ENCODE measurements around the gene PTPRD. TPM values are rescaled to one million over a fixed set of nuclear protein-coding genes. Genes with fewer than 3 reads are reported as not detected.

The PTPRD gene
- total and polyA plus RNA-seq, 2 donors = 2.2 to 13.5 TPM

DNA sequence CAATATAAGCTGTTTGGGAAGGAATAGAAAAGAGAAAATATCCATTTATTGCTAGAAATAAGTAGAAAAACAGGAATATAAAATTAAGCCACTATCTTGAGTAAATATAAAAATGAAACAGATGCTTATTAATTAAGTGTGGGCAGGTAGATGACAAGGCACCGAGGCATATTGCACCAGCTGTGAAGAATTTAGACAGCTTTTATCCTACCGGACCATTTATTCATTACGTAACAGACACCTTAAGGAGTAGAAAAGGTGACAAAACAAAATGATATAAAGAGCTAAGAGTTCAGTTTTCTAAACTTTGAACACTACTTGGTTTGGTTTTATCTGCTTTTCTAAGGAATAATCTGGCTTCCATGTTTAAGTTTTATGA, 404.1 kb downstream of the PTPRD start:
- no peaks in the 10 kb centered on the region for H3K9me3 ChIP-seq (ENCODE audit: control insufficient read depth in 2 of 2, insufficient read depth in 1 of 2, low read length in 1 of 2)
- H3K27me3 ChIP-seq (ENCODE audit: control insufficient read depth in 2 of 2, insufficient read depth in 1 of 2, low read length in 1 of 2) = no peaks in the 10 kb centered on the region
- WGBS = 88% methylated on average over 3 of the region's 3 CpGs
- H3K4me1 ChIP-seq (ENCODE audit: control insufficient read depth in 2 of 2, insufficient read depth in 2 of 2, low read length in 2 of 2) = no peaks in the 10 kb centered on the region
- no peak overlapping the region for H3K27ac ChIP-seq (ENCODE audit: low read depth in 1 of 2, low read length in 1 of 2)
- no peaks in the 10 kb centered on the region for H3K36me3 ChIP-seq (ENCODE audit: control insufficient read depth in 2 of 2, insufficient read depth in 2 of 2, low read length in 1 of 2)
- no peak for DNase-seq (ENCODE audit: low read depth in 6 of 9, low spot score in 9 of 9)
- H3K4me3 ChIP-seq (ENCODE audit: low read length in 2 of 2) = no peak overlapping the region

- no peak overlapping the region for H3K4me3 ChIP-seq (ENCODE audit: low read length in 2 of 2)
- H3K27me3 ChIP-seq (ENCODE audit: control insufficient read depth in 2 of 2, insufficient read depth in 1 of 2, low read length in 1 of 2) = no peaks in the 10 kb centered on the region
- no peak for DNase-seq (ENCODE audit: low read depth in 6 of 9, low spot score in 9 of 9)
- no peaks in the 10 kb centered on the region for H3K36me3 ChIP-seq (ENCODE audit: control insufficient read depth in 2 of 2, insufficient read depth in 2 of 2, low read length in 1 of 2)
- no peaks in the 10 kb centered on the region for H3K9me3 ChIP-seq (ENCODE audit: control insufficient read depth in 2 of 2, insufficient read depth in 1 of 2, low read length in 1 of 2)
- H3K4me1 ChIP-seq (ENCODE audit: control insufficient read depth in 2 of 2, insufficient read depth in 2 of 2, low read length in 2 of 2) = no peaks in the 10 kb centered on the region
- 93% methylated on average over 1 of the region's 1 CpG for WGBS
- H3K27ac ChIP-seq (ENCODE audit: low read depth in 1 of 2, low read length in 1 of 2) = no peak overlapping the region
Observed at GRCh38 chr9:10204276-10204675, 408.5 kb downstream of the PTPRD start.

DNA sequence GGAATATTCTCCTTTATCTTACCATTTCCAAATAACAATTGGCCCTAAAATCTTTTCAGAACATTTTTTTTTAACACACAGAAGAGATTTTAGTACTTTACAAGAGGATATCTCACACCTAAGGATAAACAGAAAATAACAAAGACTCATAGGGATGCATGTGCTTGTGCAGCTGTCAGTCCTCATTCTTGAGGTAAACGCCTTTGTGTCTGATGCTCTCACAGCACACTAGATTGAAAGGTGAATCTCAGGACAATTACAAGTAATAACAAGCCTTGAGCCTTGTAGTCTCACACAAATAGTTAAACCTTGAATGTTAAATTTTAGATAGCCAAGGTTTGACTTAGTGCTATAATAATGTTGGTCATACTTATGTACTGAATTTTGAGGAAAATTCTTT, 439.2 kb downstream of the PTPRD start:
- 95% methylated on average over 1 of the region's 1 CpG for WGBS
- Histone ChIP-seq H3K9me3 (ENCODE audit: control insufficient read depth in 2 of 2, insufficient read depth in 1 of 2, low read length in 1 of 2) (no peaks in the 10 kb centered on the region), H3K27ac (ENCODE audit: low read depth in 1 of 2, low read length in 1 of 2) (no peak overlapping the region), H3K27me3 (ENCODE audit: control insufficient read depth in 2 of 2, insufficient read depth in 1 of 2, low read length in 1 of 2) (no peaks in the 10 kb centered on the region), H3K4me1 (ENCODE audit: control insufficient read depth in 2 of 2, insufficient read depth in 2 of 2, low read length in 2 of 2) (no peaks in the 10 kb centered on the region), H3K36me3 (ENCODE audit: control insufficient read depth in 2 of 2, insufficient read depth in 2 of 2, low read length in 1 of 2) (no peaks in the 10 kb centered on the region), H3K4me3 (ENCODE audit: low read length in 2 of 2) (no peak overlapping the region)
- DNase-seq (ENCODE audit: low read depth in 6 of 9, low spot score in 9 of 9) = no peak

DNA sequence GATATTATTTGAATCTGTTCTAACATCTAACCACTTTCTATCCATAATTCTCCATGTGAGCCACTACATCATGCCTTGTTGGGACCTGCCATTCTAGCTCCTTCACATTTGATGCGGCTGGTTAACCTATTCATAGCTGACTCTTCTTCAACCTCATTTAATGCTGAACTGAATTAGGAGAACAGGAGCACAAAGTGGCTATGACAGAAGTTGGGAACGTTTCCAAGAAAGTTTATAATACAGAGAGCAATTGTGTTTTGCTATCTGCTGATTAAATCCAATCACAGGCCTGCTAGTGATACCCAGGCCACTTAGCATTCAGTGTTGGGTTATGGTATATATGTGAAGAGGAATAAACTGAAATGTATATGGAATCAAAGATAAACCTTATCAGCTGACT, 440.3 kb downstream of the PTPRD start:
- WGBS = 82% methylated on average over 2 of the region's 2 CpGs
- Histone ChIP-seq H3K27me3 (ENCODE audit: control insufficient read depth in 2 of 2, insufficient read depth in 1 of 2, low read length in 1 of 2) (no peaks in the 10 kb centered on the region), H3K9me3 (ENCODE audit: control insufficient read depth in 2 of 2, insufficient read depth in 1 of 2, low read length in 1 of 2) (no peaks in the 10 kb centered on the region), H3K27ac (ENCODE audit: low read depth in 1 of 2, low read length in 1 of 2) (no peak overlapping the region), H3K36me3 (ENCODE audit: control insufficient read depth in 2 of 2, insufficient read depth in 2 of 2, low read length in 1 of 2) (no peaks in the 10 kb centered on the region), H3K4me3 (ENCODE audit: low read length in 2 of 2) (no peak overlapping the region), H3K4me1 (ENCODE audit: control insufficient read depth in 2 of 2, insufficient read depth in 2 of 2, low read length in 2 of 2) (no peaks in the 10 kb centered on the region)
- no peak for DNase-seq (ENCODE audit: low read depth in 6 of 9, low spot score in 9 of 9)

DNA sequence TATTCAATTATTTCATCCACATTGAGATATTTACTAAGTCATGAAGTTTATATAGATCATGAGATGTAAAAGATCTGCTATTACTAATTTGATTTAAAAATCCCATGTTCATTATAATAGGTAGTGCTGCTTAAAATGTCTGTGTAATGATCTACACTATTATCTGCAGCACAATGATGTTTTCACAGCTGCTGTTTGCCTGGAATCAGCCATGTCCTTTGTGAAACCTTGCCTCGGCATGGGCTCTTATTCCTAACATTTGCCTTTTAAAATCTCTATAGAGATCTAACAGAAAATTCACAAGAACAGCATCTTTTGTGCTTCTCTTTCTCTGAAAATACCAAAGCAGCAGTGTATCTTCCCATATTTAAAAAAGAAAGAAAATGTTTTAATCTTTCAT, 444.6 kb downstream of the PTPRD start:
- no peaks in the 10 kb centered on the region for H3K27me3 ChIP-seq (ENCODE audit: control insufficient read depth in 2 of 2, insufficient read depth in 1 of 2, low read length in 1 of 2)
- no peak overlapping the region for H3K4me3 ChIP-seq (ENCODE audit: low read length in 2 of 2)
- no peak overlapping the region for H3K27ac ChIP-seq (ENCODE audit: low read depth in 1 of 2, low read length in 1 of 2)
- DNase-seq (ENCODE audit: low read depth in 6 of 9, low spot score in 9 of 9) = no peak
- WGBS = 87% methylated on average over 1 of the region's 1 CpG
- H3K9me3 ChIP-seq (ENCODE audit: control insufficient read depth in 2 of 2, insufficient read depth in 1 of 2, low read length in 1 of 2) = no peaks in the 10 kb centered on the region
- H3K4me1 ChIP-seq (ENCODE audit: control insufficient read depth in 2 of 2, insufficient read depth in 2 of 2, low read length in 2 of 2) = no peaks in the 10 kb centered on the region
- no peaks in the 10 kb centered on the region for H3K36me3 ChIP-seq (ENCODE audit: control insufficient read depth in 2 of 2, insufficient read depth in 2 of 2, low read length in 1 of 2)

- no peak overlapping the region for H3K4me3 ChIP-seq (ENCODE audit: low read length in 2 of 2)
- no peaks in the 10 kb centered on the region for H3K9me3 ChIP-seq (ENCODE audit: control insufficient read depth in 2 of 2, insufficient read depth in 1 of 2, low read length in 1 of 2)
- no peaks in the 10 kb centered on the region for H3K4me1 ChIP-seq (ENCODE audit: control insufficient read depth in 2 of 2, insufficient read depth in 2 of 2, low read length in 2 of 2)
- H3K27me3 ChIP-seq (ENCODE audit: control insufficient read depth in 2 of 2, insufficient read depth in 1 of 2, low read length in 1 of 2) = no peaks in the 10 kb centered on the region
- no peak for DNase-seq (ENCODE audit: low read depth in 6 of 9, low spot score in 9 of 9)
- H3K36me3 ChIP-seq (ENCODE audit: control insufficient read depth in 2 of 2, insufficient read depth in 2 of 2, low read length in 1 of 2) = no peaks in the 10 kb centered on the region
- no peak overlapping the region for H3K27ac ChIP-seq (ENCODE audit: low read depth in 1 of 2, low read length in 1 of 2)
Observed at GRCh38 chr9:10148796-10149195, 464.0 kb downstream of the PTPRD start.

DNA sequence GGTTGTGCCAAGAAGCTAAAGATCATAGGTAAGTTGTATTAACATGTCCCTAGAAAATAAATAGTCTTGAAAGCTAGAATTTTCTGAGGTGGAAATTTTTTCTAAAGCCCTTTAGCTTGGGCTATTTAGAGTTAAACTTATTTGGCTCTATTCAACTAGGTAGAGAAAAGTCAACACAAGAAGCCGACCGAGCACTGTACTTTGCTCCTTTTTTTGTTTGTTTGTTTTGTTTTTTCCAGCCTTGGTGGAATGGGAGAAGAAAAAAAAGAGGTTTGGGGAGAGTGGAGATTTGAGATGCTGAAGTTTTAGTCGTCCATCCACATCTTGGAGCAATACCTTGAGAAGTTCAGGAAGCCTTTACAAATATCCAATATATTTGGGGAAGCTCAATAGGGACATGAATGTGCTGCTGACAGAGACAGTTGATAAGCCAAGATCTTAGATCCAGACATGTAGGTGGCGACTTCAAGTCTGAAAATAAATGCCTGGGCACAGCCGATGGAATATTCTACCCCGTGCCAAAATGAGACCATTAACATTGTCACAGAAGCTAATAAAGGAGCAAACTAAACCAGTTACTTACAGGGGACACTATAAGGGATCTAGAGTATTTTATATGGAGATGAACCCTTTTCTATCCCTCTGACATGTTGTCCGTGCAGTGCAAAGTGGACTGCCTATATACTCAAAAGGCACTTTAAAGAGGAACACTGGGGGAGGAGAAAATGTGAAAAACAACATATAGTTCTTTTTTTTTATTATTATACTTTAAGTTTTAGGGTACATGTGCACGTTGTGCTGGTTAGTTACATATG, 466.1 kb downstream of the PTPRD start:
- no peak overlapping the region for H3K27ac ChIP-seq (ENCODE audit: low read depth in 1 of 2, low read length in 1 of 2)
- DNase-seq (ENCODE audit: low read depth in 6 of 9, low spot score in 9 of 9) = no peak
- no peaks in the 10 kb centered on the region for H3K27me3 ChIP-seq (ENCODE audit: control insufficient read depth in 2 of 2, insufficient read depth in 1 of 2, low read length in 1 of 2)
- H3K4me1 ChIP-seq (ENCODE audit: control insufficient read depth in 2 of 2, insufficient read depth in 2 of 2, low read length in 2 of 2) = no peaks in the 10 kb centered on the region
- no peaks in the 10 kb centered on the region for H3K36me3 ChIP-seq (ENCODE audit: control insufficient read depth in 2 of 2, insufficient read depth in 2 of 2, low read length in 1 of 2)
- H3K9me3 ChIP-seq (ENCODE audit: control insufficient read depth in 2 of 2, insufficient read depth in 1 of 2, low read length in 1 of 2) = no peaks in the 10 kb centered on the region
- no peak overlapping the region for H3K4me3 ChIP-seq (ENCODE audit: low read length in 2 of 2)
- 91% methylated on average over 8 of the region's 8 CpGs for WGBS

- H3K27ac ChIP-seq (ENCODE audit: low read depth in 1 of 2, low read length in 1 of 2) = no peak overlapping the region
- 88% methylated on average over 3 of the region's 3 CpGs for WGBS
Observed at GRCh38 chr9:10144355-10144754, 468.4 kb downstream of the PTPRD start.

GRCh38 chr9:10135553-10135952, 477.2 kb downstream of the PTPRD start:
- H3K36me3 ChIP-seq (ENCODE audit: control insufficient read depth in 2 of 2, insufficient read depth in 2 of 2, low read length in 1 of 2) = no peaks in the 10 kb centered on the region
- H3K4me3 ChIP-seq (ENCODE audit: low read length in 2 of 2) = no peak overlapping the region
- no peak overlapping the region for H3K27ac ChIP-seq (ENCODE audit: low read depth in 1 of 2, low read length in 1 of 2)
- no peak for DNase-seq (ENCODE audit: low read depth in 6 of 9, low spot score in 9 of 9)
- H3K4me1 ChIP-seq (ENCODE audit: control insufficient read depth in 2 of 2, insufficient read depth in 2 of 2, low read length in 2 of 2) = no peaks in the 10 kb centered on the region
- H3K27me3 ChIP-seq (ENCODE audit: control insufficient read depth in 2 of 2, insufficient read depth in 1 of 2, low read length in 1 of 2) = no peaks in the 10 kb centered on the region
- H3K9me3 ChIP-seq (ENCODE audit: control insufficient read depth in 2 of 2, insufficient read depth in 1 of 2, low read length in 1 of 2) = no peaks in the 10 kb centered on the region

More at GRCh38 chr9:10144355-10144754, 468.4 kb downstream of the PTPRD start:
- Histone ChIP-seq H3K36me3 (ENCODE audit: control insufficient read depth in 2 of 2, insufficient read depth in 2 of 2, low read length in 1 of 2) (no peaks in the 10 kb centered on the region), H3K27me3 (ENCODE audit: control insufficient read depth in 2 of 2, insufficient read depth in 1 of 2, low read length in 1 of 2) (no peaks in the 10 kb centered on the region), H3K9me3 (ENCODE audit: control insufficient read depth in 2 of 2, insufficient read depth in 1 of 2, low read length in 1 of 2) (no peaks in the 10 kb centered on the region), H3K4me3 (ENCODE audit: low read length in 2 of 2) (no peak overlapping the region), H3K4me1 (ENCODE audit: control insufficient read depth in 2 of 2, insufficient read depth in 2 of 2, low read length in 2 of 2) (no peaks in the 10 kb centered on the region)
- no peak for DNase-seq (ENCODE audit: low read depth in 6 of 9, low spot score in 9 of 9)

Data from thymus (tissue), 11 donors.